ENCODE measurements around the gene MTMR12. TPM values are rescaled to one million over a fixed set of nuclear protein-coding genes. Genes with fewer than 3 reads are reported as not detected.

Gene MTMR12
- total and polyA plus RNA-seq, 2 experiments from 2014 or later, result 18.3 to 51.6 TPM

DNA sequence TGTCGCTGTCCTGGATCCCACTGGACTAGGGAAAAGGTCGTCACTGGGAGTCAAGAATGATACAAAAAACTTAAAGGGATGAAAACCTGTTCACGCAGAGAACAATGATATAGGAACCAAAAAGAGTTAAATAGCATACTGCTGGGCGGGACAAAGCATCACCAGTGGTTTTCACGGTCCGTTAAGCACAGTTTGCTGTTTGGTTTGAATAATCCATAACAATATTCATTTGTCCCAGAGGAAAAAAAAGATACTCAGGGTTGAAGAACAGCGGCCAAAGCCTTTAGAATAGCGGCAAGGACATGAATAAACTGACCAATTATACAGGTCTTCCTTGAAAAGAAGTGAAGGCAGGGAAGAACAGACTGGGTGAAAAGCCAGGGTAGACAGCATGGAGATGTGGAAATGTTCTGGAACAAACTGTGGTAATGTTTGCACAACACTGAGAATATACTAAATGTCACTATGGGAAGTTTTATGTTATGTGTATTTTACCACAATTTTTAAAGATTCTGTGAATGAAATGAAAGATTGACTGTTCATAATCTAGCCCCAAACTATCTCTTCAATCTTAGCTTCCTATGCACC, 60.8 kb downstream of the MTMR12 start (continued):
- TF ChIP-seq, protein P1, sequence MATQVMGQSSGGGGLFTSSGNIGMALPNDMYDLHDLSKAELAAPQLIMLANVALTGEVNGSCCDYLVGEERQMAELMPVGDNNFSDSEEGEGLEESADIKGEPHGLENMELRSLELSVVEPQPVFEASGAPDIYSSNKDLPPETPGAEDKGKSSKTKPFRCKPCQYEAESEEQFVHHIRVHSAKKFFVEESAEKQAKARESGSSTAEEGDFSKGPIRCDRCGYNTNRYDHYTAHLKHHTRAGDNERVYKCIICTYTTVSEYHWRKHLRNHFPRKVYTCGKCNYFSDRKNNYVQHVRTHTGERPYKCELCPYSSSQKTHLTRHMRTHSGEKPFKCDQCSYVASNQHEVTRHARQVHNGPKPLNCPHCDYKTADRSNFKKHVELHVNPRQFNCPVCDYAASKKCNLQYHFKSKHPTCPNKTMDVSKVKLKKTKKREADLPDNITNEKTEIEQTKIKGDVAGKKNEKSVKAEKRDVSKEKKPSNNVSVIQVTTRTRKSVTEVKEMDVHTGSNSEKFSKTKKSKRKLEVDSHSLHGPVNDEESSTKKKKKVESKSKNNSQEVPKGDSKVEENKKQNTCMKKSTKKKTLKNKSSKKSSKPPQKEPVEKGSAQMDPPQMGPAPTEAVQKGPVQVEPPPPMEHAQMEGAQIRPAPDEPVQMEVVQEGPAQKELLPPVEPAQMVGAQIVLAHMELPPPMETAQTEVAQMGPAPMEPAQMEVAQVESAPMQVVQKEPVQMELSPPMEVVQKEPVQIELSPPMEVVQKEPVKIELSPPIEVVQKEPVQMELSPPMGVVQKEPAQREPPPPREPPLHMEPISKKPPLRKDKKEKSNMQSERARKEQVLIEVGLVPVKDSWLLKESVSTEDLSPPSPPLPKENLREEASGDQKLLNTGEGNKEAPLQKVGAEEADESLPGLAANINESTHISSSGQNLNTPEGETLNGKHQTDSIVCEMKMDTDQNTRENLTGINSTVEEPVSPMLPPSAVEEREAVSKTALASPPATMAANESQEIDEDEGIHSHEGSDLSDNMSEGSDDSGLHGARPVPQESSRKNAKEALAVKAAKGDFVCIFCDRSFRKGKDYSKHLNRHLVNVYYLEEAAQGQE (IDR thresholded peaks at IDR 0.05; ENCODE audit: unreplicated experiment), result no peak
- TF ChIP-seq POLR2AphosphoS5 (IDR thresholded peaks at IDR 0.05; ENCODE audit: low read depth) (no peak), EZH2 (IDR thresholded peaks at IDR 0.05; ENCODE audit: low read depth, unreplicated experiment) (no peak), EZH2phosphoT487 (IDR thresholded peaks at IDR 0.05; ENCODE audit: unreplicated experiment) (no peak), ZNF331 (CRISPR knock-in tag; IDR thresholded peaks at IDR 0.05; ENCODE audit: low read depth) (no peak)
- TF ChIP-seq, protein P2, sequence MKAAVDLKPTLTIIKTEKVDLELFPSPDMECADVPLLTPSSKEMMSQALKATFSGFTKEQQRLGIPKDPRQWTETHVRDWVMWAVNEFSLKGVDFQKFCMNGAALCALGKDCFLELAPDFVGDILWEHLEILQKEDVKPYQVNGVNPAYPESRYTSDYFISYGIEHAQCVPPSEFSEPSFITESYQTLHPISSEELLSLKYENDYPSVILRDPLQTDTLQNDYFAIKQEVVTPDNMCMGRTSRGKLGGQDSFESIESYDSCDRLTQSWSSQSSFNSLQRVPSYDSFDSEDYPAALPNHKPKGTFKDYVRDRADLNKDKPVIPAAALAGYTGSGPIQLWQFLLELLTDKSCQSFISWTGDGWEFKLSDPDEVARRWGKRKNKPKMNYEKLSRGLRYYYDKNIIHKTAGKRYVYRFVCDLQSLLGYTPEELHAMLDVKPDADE (IDR thresholded peaks at IDR 0.05), result no peak

DNA sequence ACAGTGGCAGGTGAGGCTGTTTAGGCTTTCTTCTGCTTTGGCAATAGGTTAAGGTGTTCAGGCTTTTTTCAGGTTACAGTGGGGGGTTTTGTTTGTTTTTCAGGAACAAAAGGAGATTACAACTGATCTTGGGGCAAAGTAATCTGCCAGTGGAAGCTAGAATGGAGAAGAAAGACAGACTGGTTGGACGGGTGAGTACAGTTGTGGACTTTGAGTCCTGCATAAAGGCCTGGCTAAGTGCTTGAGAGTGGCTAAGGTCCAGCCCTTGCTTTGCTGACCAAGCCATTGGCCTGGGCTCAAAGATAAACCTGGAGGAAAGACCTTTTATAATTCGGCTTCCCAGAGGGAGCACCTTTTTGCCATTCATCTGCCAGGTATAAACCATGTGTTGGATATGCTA, 63.1 kb downstream of the MTMR12 start:
- ATAC-seq, result no peak
- H3K27ac Mint-ChIP-seq, result no peak overlapping the region; the same call in 1 of the 2 replicates
- H3K36me3 ChIP-seq (ENCODE audit: insufficient read depth), result peaks cover 40% of the 10 kb centered on the region
- TF ChIP-seq, protein P3, sequence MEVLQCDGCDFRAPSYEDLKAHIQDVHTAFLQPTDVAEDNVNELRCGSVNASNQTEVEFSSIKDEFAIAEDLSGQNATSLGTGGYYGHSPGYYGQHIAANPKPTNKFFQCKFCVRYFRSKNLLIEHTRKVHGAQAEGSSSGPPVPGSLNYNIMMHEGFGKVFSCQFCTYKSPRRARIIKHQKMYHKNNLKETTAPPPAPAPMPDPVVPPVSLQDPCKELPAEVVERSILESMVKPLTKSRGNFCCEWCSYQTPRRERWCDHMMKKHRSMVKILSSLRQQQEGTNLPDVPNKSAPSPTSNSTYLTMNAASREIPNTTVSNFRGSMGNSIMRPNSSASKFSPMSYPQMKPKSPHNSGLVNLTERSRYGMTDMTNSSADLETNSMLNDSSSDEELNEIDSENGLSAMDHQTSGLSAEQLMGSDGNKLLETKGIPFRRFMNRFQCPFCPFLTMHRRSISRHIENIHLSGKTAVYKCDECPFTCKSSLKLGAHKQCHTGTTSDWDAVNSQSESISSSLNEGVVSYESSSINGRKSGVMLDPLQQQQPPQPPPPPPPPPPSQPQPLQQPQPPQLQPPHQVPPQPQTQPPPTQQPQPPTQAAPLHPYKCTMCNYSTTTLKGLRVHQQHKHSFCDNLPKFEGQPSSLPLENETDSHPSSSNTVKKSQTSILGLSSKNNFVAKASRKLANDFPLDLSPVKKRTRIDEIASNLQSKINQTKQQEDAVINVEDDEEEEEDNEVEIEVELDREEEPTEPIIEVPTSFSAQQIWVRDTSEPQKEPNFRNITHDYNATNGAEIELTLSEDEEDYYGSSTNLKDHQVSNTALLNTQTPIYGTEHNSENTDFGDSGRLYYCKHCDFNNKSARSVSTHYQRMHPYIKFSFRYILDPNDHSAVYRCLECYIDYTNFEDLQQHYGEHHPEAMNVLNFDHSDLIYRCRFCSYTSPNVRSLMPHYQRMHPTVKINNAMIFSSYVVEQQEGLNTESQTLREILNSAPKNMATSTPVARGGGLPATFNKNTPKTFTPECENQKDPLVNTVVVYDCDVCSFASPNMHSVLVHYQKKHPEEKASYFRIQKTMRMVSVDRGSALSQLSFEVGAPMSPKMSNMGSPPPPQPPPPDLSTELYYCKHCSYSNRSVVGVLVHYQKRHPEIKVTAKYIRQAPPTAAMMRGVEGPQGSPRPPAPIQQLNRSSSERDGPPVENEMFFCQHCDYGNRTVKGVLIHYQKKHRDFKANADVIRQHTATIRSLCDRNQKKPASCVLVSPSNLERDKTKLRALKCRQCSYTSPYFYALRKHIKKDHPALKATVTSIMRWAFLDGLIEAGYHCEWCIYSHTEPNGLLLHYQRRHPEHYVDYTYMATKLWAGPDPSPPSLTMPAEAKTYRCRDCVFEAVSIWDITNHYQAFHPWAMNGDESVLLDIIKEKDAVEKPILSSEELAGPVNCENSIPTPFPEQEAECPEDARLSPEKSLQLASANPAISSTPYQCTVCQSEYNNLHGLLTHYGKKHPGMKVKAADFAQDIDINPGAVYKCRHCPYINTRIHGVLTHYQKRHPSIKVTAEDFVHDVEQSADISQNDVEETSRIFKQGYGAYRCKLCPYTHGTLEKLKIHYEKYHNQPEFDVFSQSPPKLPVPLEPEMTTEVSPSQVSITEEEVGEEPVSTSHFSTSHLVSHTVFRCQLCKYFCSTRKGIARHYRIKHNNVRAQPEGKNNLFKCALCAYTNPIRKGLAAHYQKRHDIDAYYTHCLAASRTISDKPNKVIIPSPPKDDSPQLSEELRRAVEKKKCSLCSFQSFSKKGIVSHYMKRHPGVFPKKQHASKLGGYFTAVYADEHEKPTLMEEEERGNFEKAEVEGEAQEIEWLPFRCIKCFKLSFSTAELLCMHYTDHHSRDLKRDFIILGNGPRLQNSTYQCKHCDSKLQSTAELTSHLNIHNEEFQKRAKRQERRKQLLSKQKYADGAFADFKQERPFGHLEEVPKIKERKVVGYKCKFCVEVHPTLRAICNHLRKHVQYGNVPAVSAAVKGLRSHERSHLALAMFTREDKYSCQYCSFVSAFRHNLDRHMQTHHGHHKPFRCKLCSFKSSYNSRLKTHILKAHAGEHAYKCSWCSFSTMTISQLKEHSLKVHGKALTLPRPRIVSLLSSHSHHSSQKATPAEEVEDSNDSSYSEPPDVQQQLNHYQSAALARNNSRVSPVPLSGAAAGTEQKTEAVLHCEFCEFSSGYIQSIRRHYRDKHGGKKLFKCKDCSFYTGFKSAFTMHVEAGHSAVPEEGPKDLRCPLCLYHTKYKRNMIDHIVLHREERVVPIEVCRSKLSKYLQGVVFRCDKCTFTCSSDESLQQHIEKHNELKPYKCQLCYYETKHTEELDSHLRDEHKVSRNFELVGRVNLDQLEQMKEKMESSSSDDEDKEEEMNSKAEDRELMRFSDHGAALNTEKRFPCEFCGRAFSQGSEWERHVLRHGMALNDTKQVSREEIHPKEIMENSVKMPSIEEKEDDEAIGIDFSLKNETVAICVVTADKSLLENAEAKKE (CRISPR knock-in tag; IDR thresholded peaks at IDR 0.05), result no peak
- no peak for TF ChIP-seq NANOG (IDR thresholded peaks at IDR 0.05; ENCODE audit: borderline replicate concordance)
- no peak for TF ChIP-seq EZH2 (IDR thresholded peaks at IDR 0.05; ENCODE audit: low read depth, unreplicated experiment)
- no peak for TF ChIP-seq STAT1 (IDR thresholded peaks at IDR 0.05; ENCODE audit: unreplicated experiment)
- TF ChIP-seq, protein P4, sequence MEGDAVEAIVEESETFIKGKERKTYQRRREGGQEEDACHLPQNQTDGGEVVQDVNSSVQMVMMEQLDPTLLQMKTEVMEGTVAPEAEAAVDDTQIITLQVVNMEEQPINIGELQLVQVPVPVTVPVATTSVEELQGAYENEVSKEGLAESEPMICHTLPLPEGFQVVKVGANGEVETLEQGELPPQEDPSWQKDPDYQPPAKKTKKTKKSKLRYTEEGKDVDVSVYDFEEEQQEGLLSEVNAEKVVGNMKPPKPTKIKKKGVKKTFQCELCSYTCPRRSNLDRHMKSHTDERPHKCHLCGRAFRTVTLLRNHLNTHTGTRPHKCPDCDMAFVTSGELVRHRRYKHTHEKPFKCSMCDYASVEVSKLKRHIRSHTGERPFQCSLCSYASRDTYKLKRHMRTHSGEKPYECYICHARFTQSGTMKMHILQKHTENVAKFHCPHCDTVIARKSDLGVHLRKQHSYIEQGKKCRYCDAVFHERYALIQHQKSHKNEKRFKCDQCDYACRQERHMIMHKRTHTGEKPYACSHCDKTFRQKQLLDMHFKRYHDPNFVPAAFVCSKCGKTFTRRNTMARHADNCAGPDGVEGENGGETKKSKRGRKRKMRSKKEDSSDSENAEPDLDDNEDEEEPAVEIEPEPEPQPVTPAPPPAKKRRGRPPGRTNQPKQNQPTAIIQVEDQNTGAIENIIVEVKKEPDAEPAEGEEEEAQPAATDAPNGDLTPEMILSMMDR (conservative IDR thresholded peaks at IDR 0.05; ENCODE audit: low read depth in 2 of 2), result no peak

More for the DNA sequence above, 63.1 kb downstream of the MTMR12 start:
- H3K9me2 ChIP-seq (ENCODE audit: insufficient read depth), result no peaks in the 10 kb centered on the region
- no peak for DNase-seq (ENCODE audit: low spot score)
- Mint-ChIP-seq H3K36me3 (ENCODE audit: low read depth) (peaks cover 83% of the 10 kb centered on the region), H3K9me3 (no peaks in the 10 kb centered on the region), H3K27me3 (ENCODE audit: insufficient read depth, low read depth, poor library complexity) (no peaks in the 10 kb centered on the region), H3K4me3 (no peak overlapping the region), H3K4me1 (no peaks in the 10 kb centered on the region; the same call in 2 of the 3 replicates)
- H3K4me1 ChIP-seq (ENCODE audit: insufficient read depth), result no peaks in the 10 kb centered on the region
- no peak overlapping the region for H3K4me3 ChIP-seq
- H3K27me3 ChIP-seq (ENCODE audit: insufficient read depth), result no peaks in the 10 kb centered on the region
- no peak overlapping the region for H3K27ac ChIP-seq (ENCODE audit: low read depth)
- H2AFZ ChIP-seq, result no peak overlapping the region
- no peaks in the 10 kb centered on the region for H3F3A ChIP-seq (replicated peaks; ENCODE audit: low read depth)
- H3K79me2 ChIP-seq (replicated peaks; ENCODE audit: insufficient read depth), result no peaks in the 10 kb centered on the region; the same call in 1 of the 2 replicates
- no peak overlapping the region for H3K4me2 ChIP-seq
- peaks cover 7% of the 10 kb centered on the region for H4K20me1 ChIP-seq (replicated peaks; ENCODE audit: insufficient read depth)

Measured in GM23338 (cell line).